WTC11 (cell line): ENCODE results near the gene PLEKHA1. TPM values are rescaled to one million over a fixed set of nuclear protein-coding genes. Genes with fewer than 3 reads are reported as not detected.
A peak's percentile ranks its signal among the peaks of the same experiment; 100 is the strongest.

Experiments used
- ATAC-seq: fragments of 200-7000 bp; cut with Tn5 transposase; 2 replicates; pipeline ENCODE4 v1.10.0; 2021; ENCODE audit warnings: mild to moderate bottlenecking, moderate library complexity
- CTCF ChIA-PET: fragments of 300-600 bp; sonication (Branson Sonifier 250); formaldehyde crosslinking; loops from one replicate; lab custom pipeline; 2021; ENCODE audit warnings: antibody characterized with exemption; lab: Charles Lee
- POLR2A ChIA-PET: fragments of 350-600 bp; sonication (Branson Sonifier 250); formaldehyde crosslinking; loops from one replicate; lab custom pipeline; 2021; ENCODE audit warnings: antibody characterized with exemption; lab: Charles Lee
- DNase-seq: peaks from one replicate; pipeline ENCODE4 v3.0.0; 2021; ENCODE audit warnings: low spot score
- H3K27ac Mint-ChIP-seq: 2 replicates; pipeline ENCODE4 v1.8.0; 2021; ENCODE audit warnings: mixed read lengths
- H3K27me3 Mint-ChIP-seq: 2 replicates; pipeline ENCODE4 v1.8.0; 2021; ENCODE audit warnings: low read depth, mild to moderate bottlenecking, moderate library complexity, mixed read lengths
- H3K36me3 Mint-ChIP-seq: 2 replicates; pipeline ENCODE4 v1.8.0; 2021; ENCODE audit warnings: mixed read lengths
- H3K4me1 Mint-ChIP-seq: 2 replicates; pipeline ENCODE4 v1.8.0; 2022; ENCODE audit warnings: mixed read lengths
- H3K4me3 Mint-ChIP-seq: 2 replicates; pipeline ENCODE4 v1.8.0; 2021; ENCODE audit warnings: mild to moderate bottlenecking, moderate library complexity, mixed read lengths
- H3K9me3 Mint-ChIP-seq: 2 replicates; pipeline ENCODE4 v1.8.0; 2021; ENCODE audit warnings: mixed read lengths
- CBFB ChIP-seq: sonication (generic); formaldehyde crosslinking; IDR thresholded peaks from 2 replicates; pipeline ENCODE4 v1.8.1; 2022; ENCODE audit warnings: mild to moderate bottlenecking, low read depth, missing genetic modification reagents
- CREB1 ChIP-seq: sonication (generic); formaldehyde crosslinking; IDR thresholded peaks from 2 replicates; pipeline ENCODE4 v1.8.0; 2023; ENCODE audit warnings: mild to moderate bottlenecking, missing genetic modification reagents
- ELF4 ChIP-seq: sonication (generic); formaldehyde crosslinking; IDR thresholded peaks from 2 replicates; pipeline ENCODE4 v1.8.1; 2022; ENCODE audit warnings: low read depth, mild to moderate bottlenecking, moderate library complexity, missing genetic modification reagents
- ESRRA ChIP-seq: sonication (generic); formaldehyde crosslinking; IDR thresholded peaks from 2 replicates; pipeline ENCODE4 v1.8.1; 2022; ENCODE audit warnings: mild to moderate bottlenecking, missing genetic modification reagents, borderline replicate concordance
- FOXJ3 ChIP-seq: sonication (generic); formaldehyde crosslinking; IDR thresholded peaks from 2 replicates; pipeline ENCODE4 v1.9.0; 2021; ENCODE audit warnings: missing genetic modification reagents, mild to moderate bottlenecking, borderline replicate concordance
- FOXK1 ChIP-seq: sonication (generic); formaldehyde crosslinking; IDR thresholded peaks from 2 replicates; pipeline ENCODE4 v1.8.0; 2022; ENCODE audit warnings: mild to moderate bottlenecking, moderate library complexity, missing genetic modification reagents
- GRHL2 ChIP-seq: fragments of 250-450 bp; sonication (Bioruptor Pico); IDR thresholded peaks from 2 replicates; pipeline ENCODE4 v1.8.0; 2022; ENCODE audit warnings: mild to moderate bottlenecking, moderate library complexity; ENCODE audit not compliant: insufficient replicate concordance, severe bottlenecking
- GTF2I ChIP-seq: fragments of 250-450 bp; sonication (Bioruptor Pico); conservative IDR thresholded peaks from 2 replicates; pipeline ENCODE4 v1.4.0; 2021; ENCODE audit warnings: mild to moderate bottlenecking
- HMGA2 ChIP-seq: fragments of 250-450 bp; sonication (Bioruptor Pico); IDR thresholded peaks from 2 replicates; pipeline ENCODE4 v1.4.0; 2021; ENCODE audit warnings: mild to moderate bottlenecking, moderate library complexity
- JUN ChIP-seq: sonication (generic); formaldehyde crosslinking; IDR thresholded peaks from 2 replicates; pipeline ENCODE4 v1.8.0; 2023; ENCODE audit warnings: mild to moderate bottlenecking, missing genetic modification reagents
- KAT7 ChIP-seq: sonication (generic); formaldehyde crosslinking; IDR thresholded peaks from 2 replicates; pipeline ENCODE4 v1.8.1; 2023; ENCODE audit warnings: missing genetic modification reagents, mild to moderate bottlenecking, borderline replicate concordance
- MYBL2 ChIP-seq: sonication (generic); formaldehyde crosslinking; IDR thresholded peaks from 2 replicates; pipeline ENCODE4 v1.8.1; 2023; ENCODE audit warnings: mild to moderate bottlenecking, moderate library complexity, missing genetic modification reagents
- NFE2L1 ChIP-seq: sonication (generic); formaldehyde crosslinking; IDR thresholded peaks from 2 replicates; pipeline ENCODE4 v1.8.1; 2023; ENCODE audit warnings: missing genetic modification reagents
- ZBTB21 ChIP-seq: sonication (generic); formaldehyde crosslinking; IDR thresholded peaks from 2 replicates; pipeline ENCODE4 v1.8.1; 2023; ENCODE audit warnings: mild to moderate bottlenecking, missing genetic modification reagents, borderline replicate concordance
- ZNF232 ChIP-seq: sonication (generic); formaldehyde crosslinking; IDR thresholded peaks from 2 replicates; pipeline ENCODE4 v1.8.0; 2022; ENCODE audit warnings: mild to moderate bottlenecking, missing genetic modification reagents
- ZNF317 ChIP-seq: sonication (generic); formaldehyde crosslinking; IDR thresholded peaks from 2 replicates; pipeline ENCODE4 v1.8.1; 2023; ENCODE audit warnings: low read depth, mild to moderate bottlenecking, moderate library complexity, missing genetic modification reagents, borderline replicate concordance
- ZNF416 ChIP-seq: fragments of 250-450 bp; sonication (Bioruptor Pico); IDR thresholded peaks from 2 replicates; pipeline ENCODE4 v1.9.0; 2021; ENCODE audit warnings: mild to moderate bottlenecking, inconsistent platforms
- total RNA-seq: library from RNA; stranded (reverse); gene quantifications from 3 replicates; pipeline ENCODE4 v1.2.3, GENCODE V29; 2021
- TF ChIP-seq, protein P1 (sequence below): fragments of 250-450 bp; sonication (Bioruptor Pico); IDR thresholded peaks from 2 replicates; pipeline ENCODE4 v1.8.0; 2021; ENCODE audit warnings: mild to moderate bottlenecking
- TF ChIP-seq, protein P2 (sequence below): sonication (generic); formaldehyde crosslinking; IDR thresholded peaks from 2 replicates; pipeline ENCODE4 v1.8.0; 2023; ENCODE audit warnings: missing genetic modification reagents, mild to moderate bottlenecking, borderline replicate concordance
- TF ChIP-seq, protein P3 (sequence below): sonication (generic); formaldehyde crosslinking; IDR thresholded peaks from 2 replicates; pipeline ENCODE4 v1.8.0; 2022; ENCODE audit warnings: mild to moderate bottlenecking, missing genetic modification reagents
- TF ChIP-seq, protein P4 (sequence below): fragments of 250-450 bp; sonication (Bioruptor Pico); IDR thresholded peaks from 2 replicates; pipeline ENCODE4 v1.9.0; 2021; ENCODE audit warnings: moderate library complexity, mild to moderate bottlenecking, inconsistent platforms, borderline replicate concordance
- TF ChIP-seq, protein P5 (sequence below): sonication (generic); formaldehyde crosslinking; IDR thresholded peaks from 2 replicates; pipeline ENCODE4 v1.8.1; 2023; ENCODE audit warnings: mild to moderate bottlenecking, moderate library complexity, missing genetic modification reagents

PLEKHA1 gene
- total RNA-seq, 1 experiment from 2014 or later: 34.6 TPM

DNA sequence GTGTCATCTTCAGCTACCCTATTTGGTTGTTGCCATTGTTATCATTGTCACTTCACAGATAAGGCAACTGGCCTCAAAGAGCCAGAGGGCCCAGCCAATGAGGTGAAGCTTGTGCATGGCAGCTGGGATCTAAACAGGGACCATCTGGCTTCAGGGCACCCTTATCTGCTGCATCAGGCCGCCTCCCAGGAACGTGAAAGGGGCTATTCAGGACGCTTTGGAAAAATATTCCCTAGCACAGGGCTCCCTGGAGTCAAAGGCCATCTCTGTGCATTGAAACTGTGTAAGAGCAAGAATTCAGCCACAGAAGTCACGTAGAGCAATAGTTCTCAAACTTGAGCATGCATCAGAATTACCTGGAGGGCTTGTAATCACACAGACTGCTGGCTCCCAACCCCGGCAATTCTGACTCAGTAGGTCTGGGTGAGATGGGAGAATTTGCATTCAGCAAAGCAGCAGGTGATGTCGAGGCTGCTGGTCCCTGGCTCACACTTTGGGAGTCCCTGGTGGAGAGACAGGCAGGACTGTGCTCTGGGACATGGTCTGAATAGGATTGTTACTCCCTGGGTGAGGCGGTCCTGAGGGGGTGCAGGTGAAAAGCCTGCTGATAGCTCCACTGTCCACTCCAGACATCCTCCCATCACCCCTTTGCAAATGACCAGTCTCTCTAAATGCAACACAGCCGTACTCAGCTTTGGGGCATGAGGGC, 21.5 kb upstream of the PLEKHA1 start (continued):
- TF ChIP-seq, protein P1, sequence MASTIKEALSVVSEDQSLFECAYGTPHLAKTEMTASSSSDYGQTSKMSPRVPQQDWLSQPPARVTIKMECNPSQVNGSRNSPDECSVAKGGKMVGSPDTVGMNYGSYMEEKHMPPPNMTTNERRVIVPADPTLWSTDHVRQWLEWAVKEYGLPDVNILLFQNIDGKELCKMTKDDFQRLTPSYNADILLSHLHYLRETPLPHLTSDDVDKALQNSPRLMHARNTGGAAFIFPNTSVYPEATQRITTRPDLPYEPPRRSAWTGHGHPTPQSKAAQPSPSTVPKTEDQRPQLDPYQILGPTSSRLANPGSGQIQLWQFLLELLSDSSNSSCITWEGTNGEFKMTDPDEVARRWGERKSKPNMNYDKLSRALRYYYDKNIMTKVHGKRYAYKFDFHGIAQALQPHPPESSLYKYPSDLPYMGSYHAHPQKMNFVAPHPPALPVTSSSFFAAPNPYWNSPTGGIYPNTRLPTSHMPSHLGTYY: no peak
- TF ChIP-seq MYBL2 (no peak), ZNF232 (CRISPR knock-in tag) (no peak), NFE2L1 (CRISPR knock-in tag) (no peak), ELF4 (CRISPR knock-in tag) (no peak)

DNA sequence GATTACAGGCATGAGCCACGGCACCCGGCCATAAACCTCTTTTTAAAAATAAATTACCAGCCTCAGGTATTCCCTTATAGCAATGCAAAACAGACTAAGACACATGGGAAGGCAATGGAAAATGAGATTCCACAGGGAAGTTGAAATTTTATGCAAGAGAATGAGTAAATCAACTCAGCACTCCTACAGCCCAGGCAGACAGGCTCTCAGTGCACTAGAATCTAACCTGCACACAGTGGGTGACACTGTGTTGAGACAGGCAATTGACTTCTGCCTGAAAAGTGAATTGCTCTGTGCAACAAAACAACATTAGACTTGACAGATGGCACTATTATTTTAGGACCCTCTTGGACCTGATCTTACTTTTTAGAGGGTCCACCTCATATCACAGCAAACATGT, 20.1 kb upstream of the PLEKHA1 start:
- CTCF ChIA-PET: interaction anchor here (1.5 to 2.5 kb wide), 2 partner anchors 11 to 55 kb away, joined by 4 to 6 read pairs; no protein-coding TSS in a partner anchor
- Mint-ChIP-seq H3K36me3 (peaks cover 7% of the 10 kb centered on the region), H3K27me3 (peaks cover 12% of the 10 kb centered on the region), H3K4me3 (no peak overlapping the region), H3K4me1 (peaks cover 8% of the 10 kb centered on the region), H3K27ac (peak overlapping the region; percentile 49; the same call in 1 of the 2 replicates), H3K9me3 (peaks cover 23% of the 10 kb centered on the region)
- ATAC-seq: no peak
- DNase-seq: no peak
- no peak for TF ChIP-seq FOXJ3 (CRISPR knock-in tag)
- TF ChIP-seq, protein P2, sequence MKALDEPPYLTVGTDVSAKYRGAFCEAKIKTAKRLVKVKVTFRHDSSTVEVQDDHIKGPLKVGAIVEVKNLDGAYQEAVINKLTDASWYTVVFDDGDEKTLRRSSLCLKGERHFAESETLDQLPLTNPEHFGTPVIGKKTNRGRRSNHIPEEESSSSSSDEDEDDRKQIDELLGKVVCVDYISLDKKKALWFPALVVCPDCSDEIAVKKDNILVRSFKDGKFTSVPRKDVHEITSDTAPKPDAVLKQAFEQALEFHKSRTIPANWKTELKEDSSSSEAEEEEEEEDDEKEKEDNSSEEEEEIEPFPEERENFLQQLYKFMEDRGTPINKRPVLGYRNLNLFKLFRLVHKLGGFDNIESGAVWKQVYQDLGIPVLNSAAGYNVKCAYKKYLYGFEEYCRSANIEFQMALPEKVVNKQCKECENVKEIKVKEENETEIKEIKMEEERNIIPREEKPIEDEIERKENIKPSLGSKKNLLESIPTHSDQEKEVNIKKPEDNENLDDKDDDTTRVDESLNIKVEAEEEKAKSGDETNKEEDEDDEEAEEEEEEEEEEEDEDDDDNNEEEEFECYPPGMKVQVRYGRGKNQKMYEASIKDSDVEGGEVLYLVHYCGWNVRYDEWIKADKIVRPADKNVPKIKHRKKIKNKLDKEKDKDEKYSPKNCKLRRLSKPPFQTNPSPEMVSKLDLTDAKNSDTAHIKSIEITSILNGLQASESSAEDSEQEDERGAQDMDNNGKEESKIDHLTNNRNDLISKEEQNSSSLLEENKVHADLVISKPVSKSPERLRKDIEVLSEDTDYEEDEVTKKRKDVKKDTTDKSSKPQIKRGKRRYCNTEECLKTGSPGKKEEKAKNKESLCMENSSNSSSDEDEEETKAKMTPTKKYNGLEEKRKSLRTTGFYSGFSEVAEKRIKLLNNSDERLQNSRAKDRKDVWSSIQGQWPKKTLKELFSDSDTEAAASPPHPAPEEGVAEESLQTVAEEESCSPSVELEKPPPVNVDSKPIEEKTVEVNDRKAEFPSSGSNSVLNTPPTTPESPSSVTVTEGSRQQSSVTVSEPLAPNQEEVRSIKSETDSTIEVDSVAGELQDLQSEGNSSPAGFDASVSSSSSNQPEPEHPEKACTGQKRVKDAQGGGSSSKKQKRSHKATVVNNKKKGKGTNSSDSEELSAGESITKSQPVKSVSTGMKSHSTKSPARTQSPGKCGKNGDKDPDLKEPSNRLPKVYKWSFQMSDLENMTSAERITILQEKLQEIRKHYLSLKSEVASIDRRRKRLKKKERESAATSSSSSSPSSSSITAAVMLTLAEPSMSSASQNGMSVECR (CRISPR knock-in tag): no peak
- no peak for TF ChIP-seq CREB1 (CRISPR knock-in tag)
- no peak for TF ChIP-seq ZNF317
- TF ChIP-seq ZNF416: no peak
- TF ChIP-seq ESRRA (CRISPR knock-in tag): no peak
- no peak for TF ChIP-seq JUN (CRISPR knock-in tag)
- TF ChIP-seq KAT7 (CRISPR knock-in tag): no peak
- TF ChIP-seq, protein P3, sequence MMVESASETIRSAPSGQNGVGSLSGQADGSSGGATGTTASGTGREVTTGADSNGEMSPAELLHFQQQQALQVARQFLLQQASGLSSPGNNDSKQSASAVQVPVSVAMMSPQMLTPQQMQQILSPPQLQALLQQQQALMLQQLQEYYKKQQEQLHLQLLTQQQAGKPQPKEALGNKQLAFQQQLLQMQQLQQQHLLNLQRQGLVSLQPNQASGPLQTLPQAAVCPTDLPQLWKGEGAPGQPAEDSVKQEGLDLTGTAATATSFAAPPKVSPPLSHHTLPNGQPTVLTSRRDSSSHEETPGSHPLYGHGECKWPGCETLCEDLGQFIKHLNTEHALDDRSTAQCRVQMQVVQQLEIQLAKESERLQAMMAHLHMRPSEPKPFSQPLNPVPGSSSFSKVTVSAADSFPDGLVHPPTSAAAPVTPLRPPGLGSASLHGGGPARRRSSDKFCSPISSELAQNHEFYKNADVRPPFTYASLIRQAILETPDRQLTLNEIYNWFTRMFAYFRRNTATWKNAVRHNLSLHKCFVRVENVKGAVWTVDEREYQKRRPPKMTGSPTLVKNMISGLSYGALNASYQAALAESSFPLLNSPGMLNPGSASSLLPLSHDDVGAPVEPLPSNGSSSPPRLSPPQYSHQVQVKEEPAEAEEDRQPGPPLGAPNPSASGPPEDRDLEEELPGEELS (CRISPR knock-in tag): no peak
- TF ChIP-seq, protein P4, sequence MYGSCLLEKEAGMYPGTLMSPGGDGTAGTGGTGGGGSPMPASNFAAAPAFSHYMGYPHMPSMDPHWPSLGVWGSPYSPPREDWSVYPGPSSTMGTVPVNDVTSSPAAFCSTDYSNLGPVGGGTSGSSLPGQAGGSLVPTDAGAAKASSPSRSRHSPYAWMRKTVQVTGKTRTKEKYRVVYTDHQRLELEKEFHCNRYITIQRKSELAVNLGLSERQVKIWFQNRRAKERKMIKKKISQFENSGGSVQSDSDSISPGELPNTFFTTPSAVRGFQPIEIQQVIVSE (CRISPR knock-in tag): no peak
- TF ChIP-seq CBFB (CRISPR knock-in tag): no peak
- TF ChIP-seq HMGA2 (CRISPR knock-in tag): no peak
- TF ChIP-seq GTF2I: no peak
- TF ChIP-seq ZBTB21 (CRISPR knock-in tag): no peak
- TF ChIP-seq GRHL2 (CRISPR knock-in tag): no peak
- TF ChIP-seq, protein P5, sequence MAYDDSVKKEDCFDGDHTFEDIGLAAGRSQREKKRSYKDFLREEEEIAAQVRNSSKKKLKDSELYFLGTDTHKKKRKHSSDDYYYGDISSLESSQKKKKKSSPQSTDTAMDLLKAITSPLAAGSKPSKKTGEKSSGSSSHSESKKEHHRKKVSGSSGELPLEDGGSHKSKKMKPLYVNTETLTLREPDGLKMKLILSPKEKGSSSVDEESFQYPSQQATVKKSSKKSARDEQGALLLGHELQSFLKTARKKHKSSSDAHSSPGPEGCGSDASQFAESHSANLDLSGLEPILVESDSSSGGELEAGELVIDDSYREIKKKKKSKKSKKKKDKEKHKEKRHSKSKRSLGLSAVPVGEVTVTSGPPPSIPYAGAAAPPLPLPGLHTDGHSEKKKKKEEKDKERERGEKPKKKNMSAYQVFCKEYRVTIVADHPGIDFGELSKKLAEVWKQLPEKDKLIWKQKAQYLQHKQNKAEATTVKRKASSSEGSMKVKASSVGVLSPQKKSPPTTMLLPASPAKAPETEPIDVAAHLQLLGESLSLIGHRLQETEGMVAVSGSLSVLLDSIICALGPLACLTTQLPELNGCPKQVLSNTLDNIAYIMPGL (CRISPR knock-in tag): no peak
- no peak for TF ChIP-seq FOXK1 (CRISPR knock-in tag)
- POLR2A ChIA-PET: no interaction called here
